HPDE6-E6E7 (cell line): ENCODE data around the gene DDR1.
"Not testable (repeated sequence)": the region's sequence is repeated elsewhere in the genome, so short reads cannot be mapped to it uniquely, and the experiment has no call there.

ENCODE experiments used
- DNase-seq: peaks from one replicate; pipeline ENCODE4 v3.0.0; 2011; ENCODE audit warnings: missing footprints; ENCODE audit errors: extremely low spot score

The DDR1 gene

DNA sequence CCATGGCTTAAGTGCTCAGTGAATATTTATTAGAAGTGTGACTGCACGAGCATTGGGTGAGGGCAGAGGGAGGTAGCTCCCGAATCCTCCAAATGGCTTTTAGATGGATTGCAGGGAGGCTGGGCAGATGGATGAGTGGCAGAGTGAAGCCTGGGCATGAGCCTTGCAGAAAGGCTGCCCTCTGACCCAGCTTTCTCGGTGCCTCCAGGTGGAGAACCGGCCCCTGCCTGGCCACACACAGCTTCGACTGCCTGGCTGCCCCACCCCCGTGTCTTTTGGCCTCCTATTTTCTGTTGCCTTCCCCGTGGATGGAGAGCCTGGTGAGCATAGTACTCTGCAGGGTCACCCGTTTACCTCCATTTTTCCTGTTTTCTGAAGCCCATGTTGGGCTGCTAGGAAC lies 33.2 kb downstream of the DDR1 start:
- DNase-seq: no peak

- no peak for DNase-seq
Observed at GRCh38 chr6:30918670-30919069, 34.4 kb downstream of the DDR1 start.

GRCh38 chr6:30922447-30922852 lies 38.1 kb downstream of the DDR1 start:
- no peak for DNase-seq

- not testable (repeated sequence) for DNase-seq
Observed at GRCh38 chr6:30924040-30924627, 39.8 kb downstream of the DDR1 start.

- DNase-seq: no peak
Observed at GRCh38 chr6:30926644-30927043, 42.3 kb downstream of the DDR1 start.

DNA sequence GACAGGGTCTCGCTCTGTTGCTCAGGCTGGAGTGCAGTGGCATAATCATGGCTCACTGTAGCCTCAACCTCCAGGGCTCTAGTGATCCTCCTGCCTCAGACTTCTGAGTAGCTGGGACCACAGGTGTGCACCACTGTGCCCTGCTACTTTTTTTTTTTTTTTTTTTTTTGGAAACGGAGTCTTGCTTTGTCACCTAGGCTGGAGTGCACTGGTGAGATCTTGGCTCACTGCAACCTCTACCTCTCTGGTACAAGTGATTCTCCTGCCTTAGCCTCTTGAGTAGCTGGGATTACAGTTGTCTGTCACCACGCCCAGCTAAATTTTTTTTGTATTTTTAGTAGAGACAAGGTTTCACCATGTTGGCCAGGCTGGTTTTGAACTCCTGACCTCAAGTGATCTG lies 42.8 kb downstream of the DDR1 start:
- not testable (repeated sequence) for DNase-seq

- no peak for DNase-seq
Observed at GRCh38 chr6:30928677-30929076, 44.4 kb downstream of the DDR1 start.

- DNase-seq: no peak
Observed at GRCh38 chr6:30930506-30930905, 46.2 kb downstream of the DDR1 start.

DNA sequence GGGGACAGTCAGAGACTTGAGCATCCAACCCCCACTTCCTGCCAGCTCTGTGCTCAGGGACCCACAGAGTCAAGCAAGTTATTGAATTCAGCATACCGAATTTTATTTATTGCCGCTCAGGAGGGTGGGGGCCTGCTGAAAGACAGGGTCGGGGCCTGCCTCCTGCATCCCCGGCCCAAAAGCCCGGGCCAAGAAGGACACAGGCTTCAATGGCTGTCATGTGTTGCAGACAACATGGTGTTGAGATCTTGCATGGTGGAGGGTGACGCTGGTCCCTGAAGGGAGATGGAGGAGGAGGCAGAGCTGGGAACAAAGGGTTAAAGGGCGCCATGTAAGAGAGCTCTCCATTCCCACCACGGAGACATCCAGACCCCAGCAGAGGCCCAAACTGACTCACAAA lies 47.0 kb downstream of the DDR1 start:
- DNase-seq: no peak

- no peak for DNase-seq
Observed at GRCh38 chr6:30931969-30932645, 47.8 kb downstream of the DDR1 start, which contains the start of gene SFTA2. SFTA2 (minus strand) TSS chr6:30932170; CDS start chr6:30932096, 74 bp downstream.

- DNase-seq: no peak
Observed at GRCh38 chr6:30932665-30933365, 48.5 kb downstream of the DDR1 start.

DNA sequence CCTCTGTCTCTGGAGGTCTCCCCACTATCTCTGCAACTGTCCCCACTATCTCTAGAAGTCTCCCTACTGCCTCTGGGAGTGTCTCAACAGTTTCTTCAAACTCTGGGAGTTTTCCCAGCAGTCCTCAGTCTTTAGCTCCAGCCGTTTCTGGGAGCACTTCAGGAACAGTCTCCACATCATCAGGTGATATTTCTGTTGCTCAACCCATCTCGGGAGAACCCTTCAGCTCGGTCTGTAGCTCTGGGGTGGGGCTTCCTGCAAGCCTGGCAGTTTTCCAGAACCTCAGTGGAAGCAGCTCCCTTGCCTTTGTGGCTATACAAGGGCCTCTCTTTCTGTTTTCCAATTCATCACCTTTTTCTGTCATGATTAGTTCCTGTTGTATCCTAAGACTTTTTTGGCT lies 50.7 kb downstream of the DDR1 start:
- no peak for DNase-seq

DNA sequence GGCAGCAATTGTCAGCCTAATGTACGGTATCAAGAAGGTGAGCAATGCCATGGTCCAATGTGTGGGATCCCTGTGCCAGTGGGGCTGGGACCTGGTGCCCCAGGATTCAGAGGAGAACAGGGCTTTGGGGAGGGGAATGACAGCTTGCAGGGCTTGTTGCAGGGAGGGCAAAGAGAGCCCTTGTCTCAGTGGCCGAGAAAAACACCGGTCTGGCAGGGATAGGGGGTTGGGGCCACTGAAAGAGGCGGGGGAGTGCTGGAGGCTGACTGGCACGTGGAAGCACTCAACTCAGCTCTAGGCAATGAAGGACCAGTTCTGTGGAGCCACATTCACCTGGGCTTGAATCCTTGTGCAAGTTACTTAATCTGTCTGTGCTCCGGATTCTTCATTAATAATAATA lies 52.9 kb downstream of the DDR1 start:
- DNase-seq: no peak

- DNase-seq: no peak
Observed at GRCh38 chr6:30938730-30939129, 54.4 kb downstream of the DDR1 start.

GRCh38 chr6:30939473-30939872 lies 55.2 kb downstream of the DDR1 start:
- DNase-seq: no peak

- DNase-seq: no peak
Observed at GRCh38 chr6:30940361-30940986, 56.2 kb downstream of the DDR1 start, which contains the start of gene MUCL3. MUCL3 (plus strand) TSS chr6:30940973; CDS start chr6:30941000, 27 bp downstream.

GRCh38 chr6:30942338-30943060 lies 58.2 kb downstream of the DDR1 start:
- peak; percentile 76 for DNase-seq

DNA sequence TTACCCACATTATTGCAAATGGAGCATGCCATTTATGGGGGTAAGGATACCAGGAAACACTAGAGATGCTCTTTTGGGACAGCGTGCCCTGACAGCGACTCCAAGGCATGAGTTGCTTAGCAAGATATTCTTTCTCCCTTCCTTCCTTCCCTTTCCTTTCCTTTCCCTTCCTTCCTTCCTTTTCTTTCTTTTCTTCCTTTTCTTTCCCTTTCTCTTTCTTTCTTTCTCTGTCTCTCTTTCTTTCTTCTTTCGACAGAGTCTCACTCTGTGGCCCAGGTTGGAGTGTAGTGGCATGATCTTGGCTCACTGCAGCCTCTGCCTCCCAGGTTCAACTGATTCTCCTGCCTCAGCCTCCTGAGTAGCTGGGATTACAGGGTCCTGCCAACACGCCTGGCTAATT lies 59.7 kb downstream of the DDR1 start:
- no peak for DNase-seq

- DNase-seq: no peak
Observed at GRCh38 chr6:30945281-30945680, 61.0 kb downstream of the DDR1 start.

DNA sequence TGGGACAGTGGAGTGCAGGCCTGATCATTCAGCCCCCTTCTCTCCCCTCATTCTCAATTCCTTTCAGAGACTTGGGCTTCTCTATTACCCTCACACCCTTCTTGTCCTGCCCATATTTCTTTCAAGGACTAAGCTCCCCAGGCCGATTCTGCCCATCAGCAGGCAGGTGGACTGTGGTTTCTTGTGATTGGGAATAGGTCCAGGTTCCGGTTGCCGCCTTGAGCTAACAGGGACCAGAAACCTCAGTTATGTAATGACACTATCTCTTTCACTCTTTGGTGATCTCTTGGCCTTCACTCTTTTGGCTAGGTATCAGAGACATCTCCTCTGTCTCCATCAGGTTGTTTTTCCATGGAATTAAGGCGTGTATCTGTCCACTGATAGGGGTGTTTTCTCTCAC lies 62.9 kb downstream of the DDR1 start:
- no peak for DNase-seq

GRCh38 chr6:30948811-30949210 lies 64.5 kb downstream of the DDR1 start:
- no peak for DNase-seq
